H9 (cell line): Measurements from ENCODE around the gene CARMIL3. TPM values are rescaled to one million over a fixed set of nuclear protein-coding genes. Genes with fewer than 3 reads are reported as not detected.

ENCODE experiments used
- DNase-seq: peaks from one replicate; pipeline ENCODE4 v3.0.0-alpha.2; 2017
- H2AFZ ChIP-seq: one replicate; pipeline ENCODE4 v1.6.1; 2013; ENCODE audit warnings: mild to moderate bottlenecking, low read length, control low read depth, moderate library complexity
- H2AK5ac ChIP-seq: 2 replicates; pipeline ENCODE4 v1.6.1; 2013; ENCODE audit warnings: low read length, control low read depth, mixed read lengths; ENCODE audit not compliant: insufficient read length
- H2BK120ac ChIP-seq: one replicate; pipeline ENCODE4 v1.6.1; 2013; ENCODE audit warnings: low read depth, mild to moderate bottlenecking, low read length, control low read depth, inconsistent platforms; ENCODE audit not compliant: poor library complexity, severe bottlenecking
- H2BK12ac ChIP-seq: 2 replicates; pipeline ENCODE4 v1.6.1; 2013; ENCODE audit warnings: low read length, control low read depth, mixed read lengths, low read depth; ENCODE audit not compliant: insufficient read length
- H2BK15ac ChIP-seq: 2 replicates; pipeline ENCODE4 v1.6.1; 2013; ENCODE audit warnings: low read depth, low read length, control low read depth
- H2BK20ac ChIP-seq: one replicate; pipeline ENCODE4 v1.6.1; 2013; ENCODE audit warnings: low read depth, mild to moderate bottlenecking, low read length, control low read depth, inconsistent platforms; ENCODE audit not compliant: poor library complexity, severe bottlenecking
- H2BK5ac ChIP-seq: 2 replicates; pipeline ENCODE4 v1.6.1; 2013; ENCODE audit warnings: low read length, control low read depth, mixed read lengths; ENCODE audit not compliant: insufficient read length
- H3K14ac ChIP-seq: 2 replicates; pipeline ENCODE4 v1.6.1; 2013; ENCODE audit warnings: low read length, control low read depth; ENCODE audit not compliant: insufficient read depth
- H3K18ac ChIP-seq: 2 replicates; pipeline ENCODE4 v1.6.1; 2013; ENCODE audit warnings: low read depth, mild to moderate bottlenecking, mixed read lengths, low read length, control low read depth; ENCODE audit not compliant: insufficient read length
- H3K23ac ChIP-seq: 2 replicates; pipeline ENCODE4 v1.6.1; 2013; ENCODE audit warnings: low read length, control low read depth, mixed read lengths, low read depth; ENCODE audit not compliant: insufficient read length
- H3K23me2 ChIP-seq: 2 replicates; pipeline ENCODE4 v1.6.1; 2013; ENCODE audit warnings: low read depth, mild to moderate bottlenecking, mixed read lengths, low read length, control low read depth; ENCODE audit not compliant: insufficient read length, poor library complexity, severe bottlenecking
- H3K27ac ChIP-seq: 2 replicates; pipeline ENCODE4 v1.5.1; 2013; ENCODE audit warnings: low read length, control low read depth, mixed read lengths, low read depth; ENCODE audit not compliant: insufficient read length
- H3K27me3 ChIP-seq: 2 replicates; pipeline ENCODE4 v1.6.1; 2013; ENCODE audit warnings: low read length, control low read depth, inconsistent platforms; ENCODE audit not compliant: insufficient read depth
- H3K4ac ChIP-seq: 2 replicates; pipeline ENCODE4 v1.6.1; 2013; ENCODE audit warnings: low read depth, mild to moderate bottlenecking, control low read depth, inconsistent platforms, low read length, moderate library complexity
- H3K4me1 ChIP-seq: 2 replicates; pipeline ENCODE4 v1.6.1; 2013; ENCODE audit warnings: low read length, control low read depth, inconsistent platforms; ENCODE audit not compliant: insufficient read depth
- H3K4me2 ChIP-seq: 2 replicates; pipeline ENCODE4 v1.6.1; 2013; ENCODE audit warnings: low read length, control low read depth, mixed read lengths; ENCODE audit not compliant: insufficient read length, insufficient read depth
- H3K56ac ChIP-seq: 2 replicates; pipeline ENCODE4 v1.6.1; 2013; ENCODE audit warnings: low read depth, mild to moderate bottlenecking, mixed read lengths, low read length, control low read depth; ENCODE audit not compliant: insufficient read length
- H3K79me1 ChIP-seq: 2 replicates; pipeline ENCODE4 v1.6.1; 2013; ENCODE audit warnings: low read depth, mild to moderate bottlenecking, moderate library complexity, low read length, control low read depth, inconsistent platforms; ENCODE audit not compliant: insufficient read depth, poor library complexity, severe bottlenecking
- H3K79me2 ChIP-seq: 2 replicates; pipeline ENCODE4 v1.6.1; 2013; ENCODE audit warnings: low read length, control low read depth, inconsistent platforms; ENCODE audit not compliant: insufficient read depth
- H3K9ac ChIP-seq: 2 replicates; pipeline ENCODE4 v1.6.1; 2013; ENCODE audit warnings: low read length, control low read depth, mixed read lengths; ENCODE audit not compliant: insufficient read length; ENCODE audit errors: extremely low read depth
- H3K9me3 ChIP-seq: one replicate; pipeline ENCODE4 v1.6.1; 2013; ENCODE audit warnings: low read depth, low read length, inconsistent platforms; ENCODE audit not compliant: control insufficient read depth
- H3T11ph ChIP-seq: one replicate; pipeline ENCODE4 v1.6.1; 2013; ENCODE audit warnings: mild to moderate bottlenecking, low read length, control low read depth, inconsistent platforms
- H4K20me1 ChIP-seq: one replicate; pipeline ENCODE4 v1.6.1; 2013; ENCODE audit not compliant: control insufficient read depth, insufficient read length, insufficient read depth
- H4K5ac ChIP-seq: 2 replicates; pipeline ENCODE4 v1.6.1; 2013; ENCODE audit warnings: low read depth, mild to moderate bottlenecking, mixed read lengths, low read length, control low read depth; ENCODE audit not compliant: insufficient read length
- H4K8ac ChIP-seq: replicated peaks from 2 replicates; pipeline ENCODE4 v1.6.1; 2013; ENCODE audit warnings: low read length, control low read depth, mixed read lengths, low read depth; ENCODE audit not compliant: insufficient read length
- H4K91ac ChIP-seq: 2 replicates; pipeline ENCODE4 v1.6.1; 2013; ENCODE audit warnings: low read depth, mild to moderate bottlenecking, moderate library complexity, mixed read lengths, low read length, control low read depth; ENCODE audit not compliant: insufficient read length
- H3K27ac Mint-ChIP-seq, 3 experiments: 2 replicates in 2 of 3; 3 replicates in 1 of 3; pipeline ENCODE4 v1.8.0; 2020 to 2021; ENCODE audit warnings: mixed read lengths in 3 of 3, mild to moderate bottlenecking in 1 of 3, moderate library complexity in 1 of 3
- H3K27me3 Mint-ChIP-seq: 2 replicates; pipeline ENCODE4 v1.8.0; 2021; ENCODE audit warnings: low read depth, mild to moderate bottlenecking, moderate library complexity, mixed read lengths
- H3K36me3 Mint-ChIP-seq, 3 experiments: 2 replicates in 2 of 3; 3 replicates in 1 of 3; pipeline ENCODE4 v1.8.0; 2020 to 2021; ENCODE audit warnings: low read depth in 3 of 3, mixed read lengths in 3 of 3; ENCODE audit not compliant: insufficient read depth in 1 of 3
- H3K4me1 Mint-ChIP-seq, 2 experiments: 2 replicates each; pipeline ENCODE4 v1.8.0; 2020; ENCODE audit warnings: mixed read lengths in 2 of 2
- H3K4me3 Mint-ChIP-seq, 2 experiments: 2 replicates in 1 of 2; 3 replicates in 1 of 2; pipeline ENCODE4 v1.8.0; 2020 to 2021; ENCODE audit warnings: mild to moderate bottlenecking in 2 of 2, mixed read lengths in 2 of 2, moderate library complexity in 1 of 2
- H3K9me3 Mint-ChIP-seq, 2 experiments: 2 replicates in 1 of 2; 3 replicates in 1 of 2; pipeline ENCODE4 v1.8.0; 2020; ENCODE audit warnings: mild to moderate bottlenecking in 2 of 2, mixed read lengths in 2 of 2, moderate library complexity in 1 of 2
- WGBS: extraction: QIAGEN DNeasy Blood & Tissue Kit; methylation state at CpG from one replicate; pipeline ENCODE4 v1.1.7; 2013; ENCODE audit warnings: missing lambda C conversion rate, low lambda C conversion rate, mixed read lengths; ENCODE audit not compliant: insufficient read length; ENCODE audit errors: extremely low coverage; 5-methylcytosine and 5-hydroxymethylcytosine counted together
- total RNA-seq: library from RNA; stranded (reverse); gene quantifications from 2 replicates; pipeline ENCODE4 v1.2.1, GENCODE V29; 2021
- TF ChIP-seq, protein P1 (sequence below): fragments of 200-600 bp; sonication (generic); conservative IDR thresholded peaks from 3 replicates; pipeline ENCODE4 v1.8.0; 2021; ENCODE audit warnings: antibody characterized with exemption, mild to moderate bottlenecking

CARMIL3 gene
- total RNA-seq, 1 experiment from 2014 or later: 5.8 TPM

DNA sequence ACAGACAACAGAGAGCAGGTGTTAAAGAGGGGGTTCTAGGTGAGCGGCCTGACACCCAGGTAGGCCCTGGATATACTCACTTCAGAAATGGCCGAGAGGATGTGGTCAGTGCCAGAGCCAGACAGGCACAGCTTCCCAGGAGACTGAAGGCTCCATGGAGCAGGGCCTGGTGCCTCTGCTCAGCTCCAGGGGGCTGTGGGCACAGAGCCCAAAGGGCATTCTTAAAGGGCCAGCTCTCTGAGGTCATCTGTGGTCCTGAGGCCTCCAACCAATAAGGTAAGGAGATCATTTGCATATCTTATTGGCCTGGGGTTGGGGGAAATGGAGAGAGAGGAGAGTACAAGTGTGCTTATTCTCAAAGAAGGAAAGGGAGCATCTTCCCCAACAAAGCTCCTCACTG lies 32.6 kb downstream of the CARMIL3 start:
- no peak for DNase-seq
- no peak overlapping the region for H3K56ac ChIP-seq
- H2BK20ac ChIP-seq: no peak overlapping the region
- H2BK12ac ChIP-seq: no peak overlapping the region
- H3K23me2 ChIP-seq: peaks cover 4% of the 10 kb centered on the region
- no peak overlapping the region for H3K4ac ChIP-seq
- no peak overlapping the region for H2BK15ac ChIP-seq
- H3K27me3 ChIP-seq: no peaks in the 10 kb centered on the region; the same call in 1 of the 2 replicates
- H4K20me1 ChIP-seq: no peaks in the 10 kb centered on the region
- H3K27ac ChIP-seq: no peak overlapping the region
- no peak overlapping the region for H3K9ac ChIP-seq
- H2AFZ ChIP-seq: no peak overlapping the region
- no peaks in the 10 kb centered on the region for H3K9me3 ChIP-seq
- H4K5ac ChIP-seq: no peak overlapping the region
- no peak overlapping the region for H2BK5ac ChIP-seq
- H4K8ac ChIP-seq: no peak overlapping the region
- no peak overlapping the region for H3K18ac ChIP-seq
- peaks cover 3% of the 10 kb centered on the region; the same call in 1 of the 2 replicates for H3K4me1 ChIP-seq
- no peak overlapping the region for H3T11ph ChIP-seq
- H3K4me2 ChIP-seq: no peak overlapping the region
- no CpG with 5 or more reads among the region's 2 CpGs for WGBS
- TF ChIP-seq, protein P1, sequence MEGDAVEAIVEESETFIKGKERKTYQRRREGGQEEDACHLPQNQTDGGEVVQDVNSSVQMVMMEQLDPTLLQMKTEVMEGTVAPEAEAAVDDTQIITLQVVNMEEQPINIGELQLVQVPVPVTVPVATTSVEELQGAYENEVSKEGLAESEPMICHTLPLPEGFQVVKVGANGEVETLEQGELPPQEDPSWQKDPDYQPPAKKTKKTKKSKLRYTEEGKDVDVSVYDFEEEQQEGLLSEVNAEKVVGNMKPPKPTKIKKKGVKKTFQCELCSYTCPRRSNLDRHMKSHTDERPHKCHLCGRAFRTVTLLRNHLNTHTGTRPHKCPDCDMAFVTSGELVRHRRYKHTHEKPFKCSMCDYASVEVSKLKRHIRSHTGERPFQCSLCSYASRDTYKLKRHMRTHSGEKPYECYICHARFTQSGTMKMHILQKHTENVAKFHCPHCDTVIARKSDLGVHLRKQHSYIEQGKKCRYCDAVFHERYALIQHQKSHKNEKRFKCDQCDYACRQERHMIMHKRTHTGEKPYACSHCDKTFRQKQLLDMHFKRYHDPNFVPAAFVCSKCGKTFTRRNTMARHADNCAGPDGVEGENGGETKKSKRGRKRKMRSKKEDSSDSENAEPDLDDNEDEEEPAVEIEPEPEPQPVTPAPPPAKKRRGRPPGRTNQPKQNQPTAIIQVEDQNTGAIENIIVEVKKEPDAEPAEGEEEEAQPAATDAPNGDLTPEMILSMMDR: no peak
- no peak overlapping the region for H3K27ac Mint-ChIP-seq
- no peak overlapping the region for H4K91ac ChIP-seq
- H3K14ac ChIP-seq: no peak overlapping the region
- no peak overlapping the region for H3K4me3 Mint-ChIP-seq
- peaks cover 32% of the 10 kb centered on the region for H3K27me3 Mint-ChIP-seq
- H3K36me3 Mint-ChIP-seq: no peaks in the 10 kb centered on the region; a peak in 1 of 7 replicates
- peaks cover 24 to 29% of the 10 kb centered on the region in 2 experiments for H3K4me1 Mint-ChIP-seq
- no peaks in the 10 kb centered on the region for H3K79me2 ChIP-seq
- H2BK120ac ChIP-seq: no peak overlapping the region
- no peaks in the 10 kb centered on the region for H3K9me3 Mint-ChIP-seq
- no peaks in the 10 kb centered on the region for H3K79me1 ChIP-seq
- H2AK5ac ChIP-seq: no peak overlapping the region
- no peak overlapping the region for H3K23ac ChIP-seq
